ENCODE data around the gene KLC3.

DNA sequence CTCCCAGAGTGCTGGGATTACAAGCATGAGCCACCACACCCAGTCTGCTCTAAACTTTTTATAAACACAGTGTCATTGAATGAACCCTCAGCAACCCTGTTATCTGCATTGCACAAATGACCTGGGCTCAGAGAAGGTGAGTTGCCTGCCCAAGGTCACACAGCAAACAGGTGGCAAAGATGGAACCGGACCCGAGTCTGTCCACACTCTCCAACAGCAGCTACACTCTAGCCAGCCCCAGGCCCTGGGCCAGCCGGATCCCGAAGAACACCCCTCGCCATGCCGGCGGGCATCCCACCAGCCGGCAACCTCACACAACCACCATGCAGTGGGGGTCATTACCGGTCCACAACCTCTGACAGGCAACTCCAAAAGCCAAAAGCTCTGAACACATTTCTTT lies 15.4 kb downstream of the KLC3 start:
- TF ChIP-seq EZH2 (IDR thresholded peaks at IDR 0.05) (no peak), POLR2AphosphoS5 (IDR thresholded peaks at IDR 0.05; ENCODE audit: borderline replicate concordance, low read depth, low read length) (no peak)
